SKM-1 (cell line): Measurements from ENCODE around the gene PTPRCAP.
"Not testable (repeated sequence)": the region's sequence is repeated elsewhere in the genome, so short reads cannot be mapped to it uniquely, and the experiment has no call there.

Source experiments
- DNase-seq: peaks from one replicate; lab custom pipeline; 2025; ENCODE audit not compliant: unreplicated experiment; lab: John Stamatoyannopoulos, UW

The PTPRCAP gene

DNA sequence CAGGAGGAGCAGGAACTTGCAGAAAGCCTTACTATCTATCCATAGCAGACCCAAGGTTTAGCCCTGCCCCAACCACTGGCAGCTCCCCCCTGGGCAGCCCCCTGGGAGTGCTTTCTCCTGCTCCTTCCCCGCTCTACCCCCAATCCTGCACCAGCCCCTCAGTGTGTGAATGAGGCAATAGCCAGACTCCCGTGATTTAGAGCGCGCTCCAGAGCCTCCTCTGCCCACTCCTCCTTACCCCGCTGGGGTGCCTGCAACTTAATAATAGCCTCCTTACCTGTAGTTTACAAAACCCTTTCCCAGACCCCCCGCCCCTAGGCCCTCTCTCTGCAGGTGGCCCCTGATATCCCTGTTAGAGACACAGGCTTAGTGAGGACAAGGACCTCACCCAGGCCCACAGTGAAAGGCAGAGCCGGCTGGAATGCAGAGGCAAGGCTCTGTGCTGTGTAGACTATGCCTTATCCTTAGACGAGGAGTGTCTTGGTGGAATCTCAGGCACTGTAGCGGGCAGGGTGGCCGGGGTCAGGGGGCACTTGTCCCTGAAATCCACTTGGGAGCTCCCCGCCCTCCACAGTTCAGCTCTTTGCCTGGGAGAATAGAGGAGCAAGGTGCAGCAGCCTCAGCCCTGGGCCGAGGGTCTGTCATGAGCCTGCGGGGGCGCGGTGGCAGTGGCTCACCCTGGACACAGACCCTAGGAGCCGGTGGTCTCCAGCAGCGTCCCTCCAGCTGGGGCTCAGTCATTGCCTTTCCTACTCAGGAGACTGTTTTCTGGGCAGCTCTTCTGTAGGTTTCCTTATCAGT lies 26.3 kb downstream of the PTPRCAP start:
- no peak for DNase-seq

DNA sequence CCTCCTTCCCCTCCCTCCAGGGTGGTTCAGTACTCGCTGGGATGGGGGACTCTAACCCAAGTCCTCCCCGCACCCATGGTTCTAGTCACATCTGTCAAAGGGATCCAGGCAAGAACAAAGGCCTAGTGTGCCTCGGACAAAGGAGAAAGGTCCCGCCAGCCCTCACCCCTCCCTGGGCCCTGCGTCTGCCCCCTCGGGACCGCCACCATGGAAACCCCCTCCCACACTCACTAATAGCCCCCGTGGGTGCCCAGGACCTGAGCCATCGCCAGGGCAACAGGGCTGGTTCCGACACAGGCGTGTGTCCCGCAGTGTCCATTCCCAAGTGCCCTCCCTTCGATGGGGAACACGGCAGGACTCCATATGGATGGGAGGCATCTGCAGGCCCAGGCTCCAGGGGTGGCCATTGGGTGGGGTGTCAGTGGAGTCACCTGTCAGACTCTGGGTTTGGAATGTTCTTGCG lies 27.1 kb downstream of the PTPRCAP start:
- no peak for DNase-seq

DNA sequence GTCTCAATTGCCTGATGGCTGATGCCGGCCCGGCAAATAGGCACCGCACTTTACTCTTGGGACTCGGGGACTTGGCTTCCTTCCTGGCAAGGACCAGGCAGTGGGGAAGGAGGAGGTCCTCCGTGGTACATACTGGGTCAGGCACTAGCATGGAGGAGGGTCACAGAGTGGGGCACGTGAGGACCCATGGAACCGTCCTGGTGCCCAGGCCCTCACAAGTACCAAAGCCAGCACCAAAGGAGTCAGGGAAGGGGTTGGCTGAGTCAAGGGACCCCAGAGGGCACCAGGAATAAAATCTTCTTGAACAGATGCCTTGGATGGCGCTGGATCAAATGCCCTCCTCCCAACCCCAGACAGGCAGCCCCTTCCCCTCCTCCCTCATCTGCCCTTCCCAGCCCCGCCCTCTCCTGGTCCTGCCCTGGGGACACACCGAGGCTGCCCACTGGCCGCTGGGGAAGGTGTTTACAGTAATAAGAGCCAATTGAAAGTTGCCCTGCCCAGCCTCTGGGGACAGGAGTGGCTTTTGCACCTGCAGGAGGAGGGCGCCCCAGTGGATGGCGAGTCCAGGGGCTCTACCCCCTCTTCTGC lies 27.6 kb downstream of the PTPRCAP start:
- no peak for DNase-seq

DNA sequence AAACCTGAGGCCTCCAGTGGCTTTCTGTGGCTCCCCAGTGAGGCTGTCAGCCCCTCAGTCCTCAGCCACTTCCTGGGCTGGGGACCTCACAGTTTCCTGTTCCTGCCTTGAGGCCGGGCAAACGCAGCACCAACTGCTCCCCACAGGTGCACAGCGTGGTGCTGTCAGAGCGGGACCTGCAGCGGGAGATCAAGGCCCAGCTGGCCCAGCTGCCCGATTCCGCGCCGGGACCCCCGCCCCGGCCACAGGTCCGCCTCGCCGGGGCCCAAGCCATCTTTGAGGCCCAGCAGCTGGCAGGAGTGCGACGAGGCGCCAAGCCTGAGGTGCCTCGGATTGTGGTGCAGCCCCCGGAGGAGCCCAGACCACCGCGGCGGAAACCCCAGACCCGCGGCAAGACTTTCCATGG lies 28.2 kb downstream of the PTPRCAP start:
- no peak for DNase-seq

DNA sequence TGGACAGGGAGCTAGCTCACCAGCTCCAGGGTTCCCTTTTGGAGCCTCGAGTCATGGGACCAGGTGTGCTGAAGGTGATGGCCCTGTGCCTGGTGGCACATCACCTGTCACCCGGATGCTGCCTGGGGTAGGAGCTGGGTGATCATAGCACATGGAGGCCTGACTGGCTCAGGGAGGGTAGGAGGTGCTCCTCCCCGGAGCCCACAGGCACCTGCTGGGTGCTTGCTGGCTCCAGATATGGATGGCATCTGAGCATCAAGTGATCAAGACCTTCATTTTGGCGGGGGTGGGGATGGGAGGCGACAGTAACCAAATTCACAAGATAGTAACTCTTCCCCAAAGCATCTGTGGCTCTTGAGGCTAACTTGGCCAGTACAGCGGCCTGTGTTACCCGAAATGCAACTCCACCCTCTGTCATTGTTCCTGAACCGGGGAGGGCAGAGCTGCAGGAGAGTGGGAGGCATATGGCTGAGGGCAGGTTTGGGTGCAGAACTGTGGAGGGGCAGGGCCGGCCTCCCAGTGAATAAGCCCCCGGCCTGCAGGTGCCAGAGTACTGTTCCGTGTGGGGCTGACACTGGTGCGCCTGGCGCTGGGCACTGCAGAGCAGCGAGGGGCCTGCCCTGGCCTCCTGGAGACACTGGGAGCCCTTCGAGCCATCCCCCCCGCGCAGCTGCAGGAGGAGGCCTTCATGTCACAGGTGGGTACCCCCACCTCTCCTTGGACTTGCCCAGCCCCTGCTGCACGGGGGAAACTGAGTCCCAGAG lies 28.9 kb downstream of the PTPRCAP start:
- DNase-seq: no peak

DNA sequence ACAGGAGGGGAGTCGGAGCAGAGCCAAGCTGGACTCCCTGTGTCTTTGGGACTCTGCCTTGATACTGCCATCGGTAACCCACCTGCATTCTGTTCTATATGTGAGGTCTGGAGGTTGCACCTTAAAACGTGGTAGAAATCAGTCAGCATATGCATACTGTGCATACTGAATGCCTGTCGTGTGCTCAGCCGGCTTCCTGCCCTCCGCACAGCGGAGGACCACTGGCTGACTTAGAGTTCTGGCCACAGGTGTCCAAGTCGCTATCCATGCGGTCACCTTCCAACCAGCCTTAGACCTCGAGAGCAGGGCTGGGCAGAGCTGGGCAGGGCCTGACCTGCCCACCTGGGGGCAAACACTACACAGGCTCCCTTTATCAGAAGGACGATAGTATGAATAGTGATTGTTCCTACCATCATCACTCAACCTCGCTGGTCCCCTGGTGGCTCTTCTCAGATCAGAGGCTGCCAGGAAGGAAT lies 29.8 kb downstream of the PTPRCAP start:
- DNase-seq: no peak

DNA sequence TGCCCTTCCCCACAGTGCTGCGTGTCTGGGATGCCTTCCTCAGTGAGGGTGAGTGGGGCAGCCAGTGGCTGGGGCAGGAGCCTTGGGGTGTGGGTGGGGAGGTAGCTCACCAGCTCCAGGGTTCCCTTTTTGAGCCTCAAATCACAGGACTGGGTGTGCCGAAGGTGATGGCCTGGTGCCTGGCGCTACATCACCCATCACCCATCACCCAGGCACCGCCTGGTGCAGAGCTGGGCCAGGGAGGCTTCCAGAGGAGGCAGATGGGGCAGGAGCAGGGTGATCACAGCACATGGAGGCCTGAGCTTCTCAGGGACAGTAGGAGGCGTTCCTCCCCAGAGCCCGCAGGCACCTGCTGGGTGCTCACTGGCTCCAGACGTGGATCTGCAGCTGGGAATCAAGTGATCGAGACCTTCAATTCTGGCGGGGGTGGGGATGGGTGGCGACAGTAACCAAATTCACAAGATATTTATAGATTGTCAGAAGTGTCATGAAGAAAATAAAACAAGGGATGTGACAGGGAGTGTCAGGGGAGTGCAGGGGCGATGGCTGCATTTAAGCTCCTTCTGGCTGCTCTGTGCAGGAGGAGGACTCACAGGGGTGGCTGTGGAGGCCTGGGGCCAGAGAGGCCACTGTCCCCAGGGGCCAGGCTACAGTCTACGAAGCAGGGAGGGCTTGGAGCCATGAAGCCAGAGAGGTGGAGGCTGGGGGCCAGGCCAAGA lies 30.4 kb downstream of the PTPRCAP start:
- no peak for DNase-seq

DNA sequence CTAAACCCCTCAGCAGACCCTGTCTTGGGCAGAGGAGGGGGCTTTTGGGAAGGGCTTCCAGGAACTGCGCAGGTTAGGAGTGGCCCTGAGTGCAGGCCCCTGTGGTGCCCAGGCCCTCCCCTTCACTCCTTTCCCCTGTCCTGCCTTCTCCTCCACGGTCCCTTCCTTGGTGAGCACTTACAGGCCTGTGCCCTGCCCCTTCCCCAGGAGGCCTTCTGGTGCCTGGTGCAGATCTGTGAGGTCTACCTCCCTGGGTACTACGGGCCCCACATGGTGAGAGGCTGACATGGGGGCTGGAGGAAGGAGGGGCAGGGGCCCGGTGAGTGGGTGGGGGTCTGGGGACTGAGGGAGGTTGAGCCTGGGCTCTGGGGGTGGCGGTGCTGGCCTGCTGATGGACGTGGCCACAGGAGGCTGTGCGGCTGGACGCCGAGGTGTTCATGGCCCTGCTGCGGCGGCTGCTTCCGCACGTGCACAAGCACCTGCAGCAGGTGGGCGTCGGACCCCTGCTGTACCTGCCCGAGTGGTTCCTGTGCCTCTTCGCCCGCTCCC lies 31.0 kb downstream of the PTPRCAP start:
- DNase-seq: no peak

DNA sequence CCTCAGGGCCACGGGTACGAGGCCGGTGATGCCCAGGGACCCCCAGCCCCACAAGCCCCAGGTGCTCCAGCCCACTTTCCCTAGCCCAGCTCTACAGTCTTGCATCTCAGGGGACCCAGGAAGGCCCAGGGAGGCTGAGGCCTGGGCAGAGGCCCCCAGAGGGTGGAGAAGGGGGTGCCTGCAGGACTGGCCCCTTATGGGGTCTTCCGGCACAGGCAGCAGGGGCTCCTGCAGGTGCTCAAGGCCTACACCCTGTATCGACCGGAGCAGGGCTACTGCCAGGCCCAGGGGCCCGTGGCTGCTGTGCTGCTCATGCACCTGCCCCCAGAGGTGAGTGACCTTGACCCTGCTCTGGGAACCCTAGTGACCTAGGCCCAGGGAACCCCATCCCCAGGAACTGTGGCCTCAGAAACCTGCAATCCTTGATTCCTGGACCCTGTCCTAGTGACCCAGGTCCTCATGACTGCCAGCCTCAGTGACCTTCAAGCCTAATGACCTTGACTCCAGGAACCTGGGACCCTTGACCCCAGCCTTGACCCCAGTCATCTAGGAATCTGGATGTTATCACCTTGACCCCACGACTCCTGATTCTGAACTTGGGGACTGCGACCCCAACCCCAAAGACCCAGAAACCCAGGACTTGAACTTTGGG lies 31.7 kb downstream of the PTPRCAP start:
- no peak for DNase-seq

DNA sequence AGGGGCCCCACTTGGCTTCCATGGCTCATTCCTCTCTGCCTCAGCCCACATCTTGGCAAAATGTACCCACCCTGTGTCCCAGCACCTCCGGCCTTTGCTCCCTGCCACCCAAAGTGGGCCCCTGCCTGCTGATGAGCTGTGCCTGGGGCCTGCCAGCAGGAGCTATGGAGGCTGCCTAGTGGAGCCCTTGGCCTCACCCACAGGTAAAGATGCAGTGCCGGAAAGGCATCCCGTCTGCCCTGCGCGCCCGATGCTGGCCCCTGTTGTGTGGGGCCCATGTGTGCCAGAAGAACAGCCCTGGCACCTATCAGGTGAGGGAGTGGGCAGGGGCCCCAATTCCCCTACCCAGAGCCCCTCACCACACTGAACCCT lies 32.3 kb downstream of the PTPRCAP start:
- no peak for DNase-seq

DNA sequence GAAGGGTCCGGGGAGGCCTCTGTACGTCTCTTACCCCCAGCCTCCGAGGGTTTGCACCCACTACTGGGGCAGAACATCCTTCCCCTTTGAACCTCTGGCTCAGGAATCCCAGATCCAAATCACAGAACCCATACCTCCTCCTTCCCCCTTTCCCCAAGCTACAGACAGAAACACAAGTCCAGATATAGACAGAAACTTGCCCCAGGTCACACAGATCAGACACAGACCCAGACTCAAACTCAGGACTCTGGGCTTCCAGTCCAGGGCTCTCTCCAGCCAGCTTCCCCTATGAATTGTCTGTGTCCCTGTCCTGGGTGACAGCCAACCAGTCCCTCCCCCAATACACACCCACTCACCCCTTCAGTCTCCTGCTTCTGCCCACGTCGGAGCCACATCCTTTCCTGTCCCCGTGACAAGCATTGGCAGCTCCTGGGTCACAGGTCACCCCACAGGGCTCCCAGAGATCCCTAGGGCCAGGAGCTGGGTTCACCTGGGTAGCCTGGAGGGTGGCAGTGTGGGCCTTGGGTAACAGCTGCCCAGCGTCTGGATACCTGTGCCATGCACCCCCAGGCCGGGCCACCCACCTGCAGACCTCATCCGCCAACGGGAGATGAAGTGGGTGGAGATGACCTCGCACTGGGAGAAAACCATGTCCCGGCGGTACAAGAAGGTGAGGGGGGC lies 32.8 kb downstream of the PTPRCAP start:
- no peak for DNase-seq

DNA sequence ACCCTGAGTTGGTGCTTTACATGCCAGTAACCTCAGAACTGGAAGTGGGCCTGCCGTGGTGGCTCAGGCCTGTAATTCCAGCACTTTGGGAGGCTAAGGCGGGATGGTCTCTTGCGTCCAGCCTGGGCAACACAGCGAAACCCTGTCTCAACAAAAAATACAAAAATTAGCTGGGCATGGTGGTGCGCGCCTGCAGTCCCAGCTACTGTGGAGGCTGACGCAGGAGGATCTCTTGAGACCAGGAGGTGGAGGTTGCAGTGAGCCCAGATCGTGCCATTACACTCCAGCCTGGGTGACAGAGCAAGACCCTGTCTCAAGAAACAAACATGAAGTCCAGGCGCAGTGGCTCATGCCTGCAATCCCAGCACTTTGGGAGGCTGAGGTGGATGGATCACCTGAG lies 34.4 kb downstream of the PTPRCAP start:
- not testable (repeated sequence) for DNase-seq

DNA sequence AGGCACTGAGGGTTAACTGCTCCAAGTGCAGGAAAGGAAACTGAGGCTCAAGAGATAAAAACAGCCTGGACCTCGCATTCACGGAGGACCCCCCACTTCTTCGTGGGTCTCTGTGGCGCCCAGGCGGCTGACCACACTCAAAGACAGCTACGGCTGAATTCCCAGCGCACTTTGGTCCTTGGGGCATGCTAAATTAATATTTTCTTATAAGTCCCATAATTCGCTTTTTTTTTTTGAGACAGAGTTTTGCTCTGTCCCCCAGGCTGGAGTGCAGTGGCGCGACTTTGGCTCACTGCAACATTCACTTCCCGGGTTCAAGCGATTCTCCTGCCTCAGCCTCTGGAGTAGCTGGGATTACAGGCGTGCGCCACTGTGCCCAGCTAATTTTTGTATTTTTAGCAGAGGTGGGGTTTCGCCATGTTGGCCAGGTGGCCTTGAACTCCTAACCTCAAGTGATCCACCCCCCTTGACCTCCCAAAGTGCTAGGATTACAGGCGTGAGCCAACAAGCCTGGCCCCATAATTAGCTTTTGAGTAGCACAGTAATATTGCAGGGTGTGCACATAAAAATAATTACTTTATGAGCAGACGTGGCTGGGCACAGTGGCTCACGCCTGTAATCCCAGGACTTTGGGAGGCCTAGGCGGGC lies 35.2 kb downstream of the PTPRCAP start:
- not testable (repeated sequence) for DNase-seq

DNA sequence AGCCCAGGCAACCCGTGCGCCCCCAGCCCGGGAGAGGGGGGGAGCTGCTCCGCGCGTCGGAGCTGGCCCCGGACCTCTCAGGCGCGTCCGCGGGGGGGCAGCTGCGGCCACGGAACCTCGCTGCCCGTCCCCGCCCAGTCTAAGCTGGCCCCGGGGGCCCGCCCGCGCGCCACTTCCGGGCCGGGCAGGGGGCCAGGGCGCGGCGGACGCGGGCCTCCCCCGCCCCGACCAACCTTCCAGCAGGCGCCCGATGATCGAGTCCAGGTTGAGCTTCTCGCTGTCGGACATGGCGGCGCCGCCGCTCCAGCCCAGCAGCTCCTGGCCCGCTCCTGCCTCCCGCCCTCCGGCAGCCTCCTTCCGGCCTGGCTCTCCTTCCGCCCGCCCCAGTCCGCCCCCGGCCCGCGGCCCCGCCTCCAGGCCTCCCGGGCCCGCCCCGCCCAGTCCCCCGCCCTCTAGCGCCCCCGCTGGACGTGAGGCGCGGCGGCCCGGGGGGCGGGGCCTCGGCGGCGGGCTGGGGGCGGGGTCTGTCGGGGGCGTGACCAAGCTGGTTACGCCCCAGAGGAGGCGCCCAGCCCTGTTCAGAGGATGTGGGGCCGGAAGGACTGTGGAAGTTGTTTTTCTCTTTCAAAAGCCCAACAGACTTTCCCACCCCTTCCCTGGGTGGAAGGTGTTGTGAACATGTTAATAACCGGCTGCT lies 35.8 kb downstream of the PTPRCAP start, which contains the start of gene PPP1CA:
Gene PPP1CA, minus strand, starts transcription at position 364 of the 697 bp plus-strand sequence. Its CDS starts 76 bp downstream, at position 288.
- peak; percentile 74 for DNase-seq

DNA sequence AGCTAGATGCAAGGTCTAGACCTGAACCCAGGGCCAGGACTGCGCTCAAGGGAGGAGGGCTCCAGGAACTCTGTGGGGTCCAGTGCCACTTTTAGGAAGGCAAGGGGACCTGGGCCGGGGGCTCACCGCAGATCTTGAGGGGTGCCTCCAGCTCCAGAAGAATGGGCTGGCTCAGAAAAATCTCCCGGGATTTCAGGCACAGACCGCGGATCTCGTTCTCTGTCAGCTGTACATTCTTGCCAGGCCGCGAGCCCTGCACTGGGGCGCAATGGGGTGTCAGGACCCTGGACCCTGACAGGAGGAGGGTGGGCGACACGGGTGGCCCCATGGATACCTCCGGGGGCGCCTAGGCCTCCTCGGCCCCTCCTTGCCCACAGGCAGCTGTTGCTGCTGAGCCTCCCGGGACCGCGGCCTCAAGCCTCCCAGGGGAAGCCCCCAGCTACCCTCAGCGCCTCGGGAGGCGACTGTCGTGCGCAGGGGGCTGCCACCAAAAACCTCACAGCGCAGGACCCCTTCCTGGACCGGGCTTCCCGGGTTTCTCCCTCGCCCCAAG lies 36.5 kb downstream of the PTPRCAP start:
- DNase-seq: no peak

DNA sequence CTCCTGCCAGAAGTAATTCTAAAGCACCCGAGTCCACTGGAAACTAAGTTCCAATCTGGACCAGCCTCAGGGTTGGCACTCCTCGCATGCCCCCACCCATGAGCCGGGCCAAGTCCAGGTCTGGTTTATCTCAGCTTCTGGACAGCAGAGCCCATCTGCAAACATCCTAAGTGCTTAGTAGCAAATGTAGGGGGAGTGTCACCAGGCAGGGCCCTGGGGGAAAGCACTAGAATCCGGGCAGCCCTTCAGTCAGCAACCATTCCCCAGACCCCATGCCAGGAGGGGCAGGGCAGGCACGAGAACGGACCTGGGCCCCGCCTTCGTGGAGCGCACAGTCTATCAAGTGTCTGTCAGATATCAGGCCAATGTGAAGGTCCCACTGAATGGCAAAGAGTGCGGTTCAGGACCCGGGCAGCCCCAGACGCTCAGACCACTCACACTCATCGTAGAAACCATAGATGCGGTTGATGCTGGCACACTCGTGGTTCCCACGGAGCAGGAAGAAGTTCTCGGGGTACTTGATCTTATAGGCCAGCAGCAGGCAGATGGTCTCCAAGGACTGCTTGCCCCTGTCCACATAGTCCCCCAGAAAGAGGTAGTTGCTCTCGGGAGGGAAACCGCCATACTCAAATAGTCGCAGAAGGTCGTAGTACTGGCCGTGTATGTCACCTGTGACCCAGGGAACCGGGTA lies 37.1 kb downstream of the PTPRCAP start:
- no peak for DNase-seq

DNA sequence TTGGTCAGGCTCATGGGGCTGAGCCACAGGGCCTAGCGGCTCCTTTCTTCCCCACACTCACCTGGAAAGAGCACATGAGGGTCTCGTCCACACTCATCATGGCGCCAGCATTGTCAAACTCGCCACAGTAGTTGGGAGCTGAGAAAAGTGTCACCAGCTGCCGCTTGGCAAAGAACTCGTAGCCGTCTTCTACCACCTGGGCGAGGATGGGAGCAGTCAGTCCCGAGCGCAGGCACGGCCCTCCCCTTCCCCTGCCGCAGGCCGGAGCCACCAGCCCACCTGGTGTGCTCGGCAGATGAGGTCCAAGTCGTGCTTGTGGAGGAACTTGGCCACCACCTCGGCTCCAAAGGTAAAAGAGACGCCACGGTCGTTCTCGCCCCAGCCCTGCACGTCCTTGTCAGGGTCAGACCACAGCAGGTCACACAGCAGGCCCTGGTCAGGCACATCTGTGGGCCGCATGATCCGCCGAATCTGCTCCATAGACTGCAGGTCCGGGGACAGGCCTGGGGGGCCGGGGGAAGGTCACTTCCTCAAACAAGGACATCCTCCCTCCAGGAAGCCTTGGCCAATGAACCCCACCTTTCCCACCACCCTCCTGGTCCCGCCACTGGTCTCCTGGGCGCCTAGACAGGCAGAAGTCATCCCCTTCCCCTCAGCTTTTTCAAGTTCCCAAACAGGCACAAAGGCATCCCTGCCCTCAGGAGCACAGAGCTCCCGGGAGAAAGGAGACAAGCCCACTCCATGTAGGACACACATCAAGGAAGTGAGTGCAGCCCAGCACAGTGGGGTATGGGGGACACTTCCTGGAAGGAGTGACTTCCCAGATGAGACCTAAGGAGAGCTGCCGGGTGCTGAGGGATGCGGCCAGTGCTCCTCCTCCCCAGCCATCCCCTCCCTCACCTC lies 38.6 kb downstream of the PTPRCAP start:
- no peak for DNase-seq
